Breast epithelium (tissue), 3 donors: ENCODE measurements around the gene MRPS9.

ENCODE experiments used
- CTCF ChIP-seq, 3 donors: fragments of 450-650 bp; IDR thresholded peaks; one replicate each; pipeline ENCODE4 v1.5.1; 2016 to 2017; ENCODE audit warnings: antibody characterized with exemption in 3 of 3, mild to moderate bottlenecking in 3 of 3, moderate library complexity in 3 of 3
- POLR2A ChIP-seq: fragments of 450-650 bp; IDR thresholded peaks from one replicate; pipeline ENCODE4 v1.6.1; 2016; ENCODE audit warnings: antibody characterized with exemption, mild to moderate bottlenecking, moderate library complexity

- TF ChIP-seq CTCF (IDR thresholded peaks at IDR 0.05) (no peak), POLR2A (no peak)
Measured at GRCh38 chr2:105056245-105056644, 18.4 kb downstream of the MRPS9 start.
